NCI-H526 (cell line): ENCODE data around the gene VSX1.
A peak's percentile ranks its signal among the peaks of the same experiment; 100 is the strongest.

Experiments used
- DNase-seq, 2 experiments: peaks; one replicate each; lab custom pipeline; 2025; lab: John Stamatoyannopoulos, UW

Gene VSX1

DNA sequence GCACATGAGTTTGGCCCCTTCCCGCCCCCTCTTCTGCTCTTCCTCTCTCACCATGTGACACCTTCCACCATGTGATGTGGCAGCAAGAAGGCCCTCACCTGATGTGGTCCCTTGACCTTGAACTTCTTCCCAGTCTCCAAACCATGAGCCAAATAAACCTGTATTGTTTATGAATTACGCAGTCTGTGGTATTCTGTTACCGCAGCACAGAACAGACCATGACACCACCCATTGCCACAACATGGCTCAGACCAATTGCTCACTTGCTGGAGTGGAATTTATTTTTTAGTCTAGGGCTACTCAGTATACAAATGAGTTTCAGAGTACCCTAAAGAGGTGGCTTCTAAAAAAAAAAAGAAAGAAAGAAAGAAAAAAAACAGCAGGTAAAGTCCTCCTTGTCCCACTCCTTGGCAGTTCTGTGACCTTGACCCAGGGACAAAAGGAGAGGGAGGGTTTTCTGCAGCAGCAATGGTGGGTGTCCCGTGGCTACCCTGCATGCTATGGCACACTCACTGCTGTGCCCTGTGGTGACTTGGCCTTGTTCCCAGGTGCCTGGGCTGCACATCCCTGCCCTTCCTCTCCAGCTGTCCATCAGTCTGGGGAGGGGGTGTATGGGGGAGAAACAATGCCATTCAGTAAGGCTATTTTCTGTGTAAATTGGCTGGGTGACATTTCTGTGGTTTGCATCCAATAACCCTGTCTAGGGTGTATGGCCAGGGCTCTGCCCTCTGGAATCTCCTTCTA lies 5.4 kb upstream of the VSX1 start:
- no peak for DNase-seq

GRCh38 chr20:25085756-25086495 lies 4.0 kb upstream of the VSX1 start:
- DNase-seq: no peak

- DNase-seq: peak in 1 of 2 experiments; percentile 55
Observed at GRCh38 chr20:25084626-25085187, 2.8 kb upstream of the VSX1 start.

DNA sequence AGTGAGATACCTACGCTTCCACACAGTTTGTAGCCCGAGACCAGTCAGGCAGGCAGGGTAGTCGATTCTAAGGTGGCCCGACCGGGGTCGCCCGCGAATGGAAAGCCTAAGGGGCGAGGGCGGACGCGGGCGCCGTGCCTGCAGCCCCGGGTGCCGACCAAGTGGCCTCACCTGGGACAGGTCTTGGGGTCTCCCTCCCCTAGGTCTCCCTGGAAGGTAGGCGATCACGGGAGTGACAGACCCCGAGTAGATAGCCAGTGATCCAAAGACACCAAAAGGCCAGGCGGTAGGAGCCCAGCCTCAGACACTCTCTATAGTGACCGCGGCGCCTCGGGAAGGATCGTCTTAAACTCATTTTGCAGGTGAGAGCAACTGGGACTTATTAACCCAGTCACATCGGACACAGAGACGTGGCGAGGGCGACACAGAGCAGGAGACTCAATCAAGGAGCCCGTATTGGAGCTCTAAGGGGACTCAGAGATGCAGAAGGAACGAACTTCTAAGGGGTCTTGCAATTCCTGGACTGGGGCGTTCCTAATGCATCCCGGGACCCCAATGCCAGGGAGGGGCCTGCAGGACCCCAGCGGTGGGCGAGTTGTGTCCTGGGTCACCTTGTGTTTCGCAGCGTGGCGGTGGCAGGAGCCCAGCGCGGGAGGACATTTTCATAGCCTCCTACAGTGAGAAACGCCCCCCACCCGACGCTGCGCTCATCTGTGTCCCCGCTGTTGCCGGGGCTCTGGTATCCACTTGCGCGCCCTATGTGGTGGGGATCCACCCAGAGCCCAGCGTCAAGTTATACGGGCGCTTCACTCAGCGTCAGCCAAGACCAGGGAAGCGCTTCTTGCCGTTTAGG lies 2.1 kb upstream of the VSX1 start:
- peak in 1 of 2 experiments; percentile 55 for DNase-seq

DNA sequence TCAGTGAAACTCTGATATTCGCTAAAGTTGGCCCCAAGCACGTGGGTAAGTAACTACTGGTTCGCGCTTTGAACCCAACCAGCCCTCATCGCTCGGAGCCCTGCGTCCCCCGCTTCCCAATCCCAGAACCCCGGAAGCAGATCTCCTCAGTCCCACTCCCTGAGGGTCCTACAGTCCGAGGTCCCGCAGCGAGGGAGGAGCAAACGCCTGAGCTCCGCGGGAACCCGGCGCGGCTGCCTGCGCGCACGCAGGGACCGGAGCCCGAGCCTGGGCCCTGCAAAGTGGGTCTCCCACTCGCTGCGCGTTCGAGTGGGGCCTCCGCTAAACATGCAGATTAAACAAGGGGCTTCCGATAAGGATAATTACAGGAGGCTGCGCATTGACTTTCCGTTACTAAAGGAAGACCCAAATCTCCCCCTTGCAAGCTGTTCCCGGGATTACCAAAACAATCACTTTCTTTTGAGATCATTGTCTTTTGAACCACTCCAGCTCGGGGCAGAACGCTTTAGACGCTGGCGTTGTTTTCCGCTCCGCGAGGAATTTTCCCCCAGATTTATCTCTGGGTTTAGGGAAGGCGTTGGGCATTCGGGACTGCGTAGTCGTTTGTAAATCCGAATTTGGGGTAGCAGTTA lies 1.3 kb upstream of the VSX1 start:
- DNase-seq: no peak

- no peak for DNase-seq
Observed at GRCh38 chr20:25082498-25082873, 545 bp upstream of the VSX1 start.

GRCh38 chr20:25081065-25081729 lies 744 bp downstream of the VSX1 start:
- DNase-seq: no peak

GRCh38 chr20:25079171-25079570 lies 2.8 kb downstream of the VSX1 start:
- DNase-seq: no peak

GRCh38 chr20:25078662-25079061 lies 3.3 kb downstream of the VSX1 start:
- DNase-seq: no peak

DNA sequence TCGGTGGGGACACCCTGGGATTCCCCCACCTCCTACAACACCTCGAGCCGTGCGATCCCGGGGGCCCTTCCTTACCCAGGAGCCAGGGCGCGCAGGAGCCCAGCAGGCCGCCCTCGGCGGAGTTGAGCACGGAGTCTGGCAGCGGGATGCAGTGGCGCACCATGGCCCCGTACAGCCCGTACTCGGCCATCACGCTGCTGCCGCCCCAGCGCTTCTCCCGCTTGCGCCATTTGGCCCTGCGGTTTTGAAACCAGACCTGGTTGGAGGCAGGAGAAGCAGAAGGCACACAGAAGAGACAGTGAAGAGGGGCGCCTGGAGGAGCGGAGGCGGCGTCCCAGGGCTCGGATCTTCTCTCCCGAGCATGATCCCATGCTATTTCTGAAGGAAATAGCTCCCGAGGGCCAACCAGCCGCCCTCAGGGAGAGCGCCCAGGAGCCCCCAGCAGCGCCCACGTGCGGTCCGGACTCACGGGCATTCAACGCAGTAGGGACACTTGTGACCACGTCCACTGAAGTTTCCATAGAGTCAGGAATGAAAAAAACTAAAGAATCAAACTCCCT lies 4.3 kb downstream of the VSX1 start:
- DNase-seq: peak in 1 of 2 experiments; percentile 64

- DNase-seq: peak; percentile 22 to 71
Observed at GRCh38 chr20:25076731-25077609, 5.0 kb downstream of the VSX1 start.

DNA sequence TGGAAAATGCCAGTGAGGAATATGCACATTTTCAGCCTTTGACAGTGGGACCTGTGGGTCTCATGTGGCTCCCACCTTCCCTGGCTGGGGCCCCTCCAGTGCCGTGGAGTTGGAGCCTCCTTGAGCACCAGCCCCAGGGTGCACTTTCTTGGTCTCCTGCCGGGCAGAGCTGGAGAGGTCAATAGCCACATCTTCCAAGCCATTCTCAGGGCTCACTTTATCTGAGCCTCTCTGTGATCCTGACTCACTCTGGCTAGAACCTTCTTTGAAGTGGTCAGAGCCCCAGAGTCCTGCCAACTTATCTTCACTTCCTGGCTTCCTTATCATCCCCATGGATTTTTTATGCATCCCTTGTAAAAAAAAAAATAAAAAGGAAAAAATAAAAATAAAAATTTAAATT lies 5.7 kb downstream of the VSX1 start:
- DNase-seq: no peak

DNA sequence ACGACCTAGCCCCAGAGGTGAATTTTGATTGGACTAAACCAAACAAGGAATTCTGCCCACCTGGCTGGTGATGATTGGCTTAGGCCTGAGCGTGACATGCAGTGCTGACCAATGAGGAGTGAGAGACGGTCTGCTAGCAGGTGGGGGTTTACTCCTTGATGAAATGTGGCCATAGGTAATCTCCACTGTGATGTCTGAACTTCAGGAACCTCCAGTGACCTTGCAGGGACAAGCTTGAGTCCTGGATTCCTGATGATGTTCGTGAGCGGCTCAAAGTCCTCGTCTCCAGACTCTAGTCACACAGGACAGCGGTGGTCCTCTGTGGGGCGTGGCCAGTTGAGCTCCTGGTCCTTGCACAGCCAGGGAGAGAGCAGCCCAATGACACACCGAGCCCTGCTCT lies 8.4 kb downstream of the VSX1 start:
- no peak for DNase-seq

DNA sequence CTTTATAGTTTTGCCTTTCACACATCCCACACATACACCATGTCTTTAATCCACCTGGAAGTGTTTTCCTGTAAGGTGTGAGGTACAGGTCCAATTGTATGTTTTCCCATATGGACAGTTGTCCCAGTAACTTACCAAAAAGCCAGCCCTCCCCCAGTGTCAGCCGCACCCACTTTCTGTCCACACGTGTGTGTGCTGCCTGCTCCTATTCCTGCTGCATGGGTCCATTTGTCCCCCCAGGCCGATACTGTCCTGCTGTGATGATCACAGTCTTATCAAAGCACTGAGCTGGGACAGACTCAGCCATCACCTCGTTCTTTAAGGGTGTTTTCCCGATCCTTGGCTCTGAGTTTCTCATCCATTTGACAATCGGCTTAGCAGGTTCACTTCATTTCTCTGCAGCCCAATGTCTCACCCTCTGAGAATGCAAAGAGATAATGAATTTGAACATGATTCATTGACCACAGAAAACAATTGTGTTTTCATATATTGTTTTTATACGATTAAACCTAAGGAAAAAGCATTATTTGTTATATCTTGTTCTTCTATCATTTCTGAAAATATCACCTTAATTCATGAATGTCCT lies 9.6 kb downstream of the VSX1 start:
- no peak for DNase-seq

GRCh38 chr20:25071734-25072133 lies 10.2 kb downstream of the VSX1 start:
- DNase-seq: no peak

DNA sequence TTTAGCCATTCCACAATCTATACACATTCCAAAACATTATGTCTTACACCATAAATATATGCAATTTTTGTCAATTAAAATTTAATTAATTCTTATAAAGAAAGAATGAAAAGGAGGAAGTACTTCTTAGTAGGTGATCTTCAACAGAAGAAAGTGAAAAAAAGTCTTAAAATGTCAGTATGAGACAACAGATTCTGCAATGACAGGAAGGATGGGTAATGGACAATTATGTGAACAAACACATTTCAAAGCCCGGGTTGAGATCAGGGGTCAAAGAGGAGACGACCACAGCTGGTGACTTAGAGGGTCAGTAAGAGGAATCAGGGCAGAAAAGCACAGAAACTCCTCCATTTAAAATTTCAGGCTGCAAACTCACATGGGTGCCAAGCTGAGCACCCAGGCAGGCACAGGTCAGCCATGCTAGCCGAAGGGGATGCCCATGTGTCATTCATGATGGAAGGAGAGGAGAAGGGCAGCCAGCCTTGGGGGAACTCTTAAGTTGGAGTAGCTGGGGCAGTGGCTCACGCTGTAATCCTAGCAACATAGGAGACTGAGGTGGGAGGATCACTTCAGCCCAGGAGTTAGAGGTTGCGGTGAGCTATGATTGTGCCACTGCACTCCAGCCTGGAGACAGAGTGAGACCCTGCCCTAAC lies 11.0 kb downstream of the VSX1 start:
- DNase-seq: no peak

DNA sequence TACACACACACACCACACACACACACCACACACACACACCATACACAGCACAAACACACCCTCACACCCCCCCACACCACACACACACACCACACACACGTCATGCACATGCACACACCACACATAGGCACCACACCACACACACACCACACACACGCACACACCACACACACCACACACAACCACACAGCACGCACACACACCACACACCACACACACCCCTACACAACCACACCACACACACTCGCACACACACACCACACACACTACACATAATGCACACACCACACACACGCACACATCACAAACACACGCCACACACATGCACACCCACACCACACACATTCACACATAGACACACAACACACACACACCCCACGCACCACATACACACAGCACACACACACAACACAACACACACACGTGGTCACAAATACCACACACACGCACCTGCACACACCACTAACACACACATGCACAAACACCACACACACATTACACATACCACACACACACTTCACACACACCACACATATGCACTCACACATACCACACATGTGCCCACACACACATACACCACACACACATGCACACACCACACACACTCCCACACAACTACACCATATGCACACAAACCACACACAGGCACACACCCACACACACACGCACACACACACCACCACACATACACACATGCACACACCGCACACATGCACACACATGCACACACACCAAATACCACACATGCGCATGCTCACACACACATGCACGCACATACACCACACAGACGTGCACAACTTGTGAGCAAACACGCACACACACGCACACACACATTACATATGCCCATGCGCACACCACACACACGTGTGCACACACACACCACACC lies 14.6 kb downstream of the VSX1 start:
- no peak for DNase-seq

GRCh38 chr20:25066386-25066785 lies 15.6 kb downstream of the VSX1 start:
- DNase-seq: peak in 1 of 2 experiments; percentile 29
